GM23338 (cell line): Measurements from ENCODE around the gene PDLIM5. TPM values are rescaled to one million over a fixed set of nuclear protein-coding genes. Genes with fewer than 3 reads are reported as not detected.

Source experiments
- ATAC-seq: fragments of 200-7000 bp; cut with Tn5 transposase; 3 replicates; pipeline ENCODE4 v1.9.1; 2020
- DNase-seq: peaks from one replicate; pipeline ENCODE4 v3.0.0-alpha.2; 2015; ENCODE audit warnings: low spot score
- H2AFZ ChIP-seq: fragments of 200-600 bp; sonication (generic); 2 replicates; pipeline ENCODE4 v1.8.0; 2016; ENCODE audit warnings: antibody characterized with exemption, mild to moderate bottlenecking, moderate library complexity
- H3F3A ChIP-seq: fragments of 200-600 bp; sonication (generic); replicated peaks from 2 replicates; pipeline ENCODE4 v1.8.0; 2017; ENCODE audit warnings: antibody characterized with exemption, mixed run types, low read depth
- H3K27ac ChIP-seq: fragments of 200-600 bp; sonication (generic); 2 replicates; pipeline ENCODE4 v1.6.1; 2016; ENCODE audit warnings: low read depth
- H3K27me3 ChIP-seq: fragments of 200-600 bp; sonication (generic); 2 replicates; pipeline ENCODE4 v1.8.0; 2016; ENCODE audit warnings: mild to moderate bottlenecking, mixed run types, moderate library complexity; ENCODE audit not compliant: insufficient read depth
- H3K36me3 ChIP-seq: fragments of 200-600 bp; sonication (generic); 2 replicates; pipeline ENCODE4 v1.8.0; 2016; ENCODE audit warnings: mild to moderate bottlenecking; ENCODE audit not compliant: insufficient read depth
- H3K4me1 ChIP-seq: fragments of 200-600 bp; sonication (generic); 2 replicates; pipeline ENCODE4 v1.8.0; 2016; ENCODE audit warnings: mild to moderate bottlenecking, moderate library complexity; ENCODE audit not compliant: insufficient read depth
- H3K4me2 ChIP-seq: fragments of 200-600 bp; sonication (generic); 2 replicates; pipeline ENCODE4 v1.7.1; 2017; ENCODE audit warnings: mixed run types
- H3K4me3 ChIP-seq: fragments of 200-600 bp; sonication (generic); 2 replicates; pipeline ENCODE4 v1.6.1; 2016; ENCODE audit warnings: mixed run types
- H3K79me2 ChIP-seq: fragments of 200-600 bp; sonication (generic); replicated peaks from 2 replicates; pipeline ENCODE4 v1.8.0; 2017; ENCODE audit warnings: mild to moderate bottlenecking; ENCODE audit not compliant: insufficient read depth
- H3K9me2 ChIP-seq: fragments of 200-600 bp; sonication (generic); 2 replicates; pipeline ENCODE4 v1.8.0; 2017; ENCODE audit not compliant: insufficient read depth
- H4K20me1 ChIP-seq: fragments of 200-600 bp; sonication (generic); replicated peaks from 2 replicates; pipeline ENCODE4 v1.8.0; 2017; ENCODE audit warnings: mild to moderate bottlenecking; ENCODE audit not compliant: insufficient read depth
- H3K27ac Mint-ChIP-seq: 2 replicates; pipeline ENCODE4 v1.8.0; 2020; ENCODE audit warnings: inconsistent platforms, mild to moderate bottlenecking, moderate library complexity, mixed read lengths
- H3K27me3 Mint-ChIP-seq: 3 replicates; pipeline ENCODE4 v1.8.0; 2022; ENCODE audit warnings: low read depth, mild to moderate bottlenecking, moderate library complexity, mixed read lengths, inconsistent platforms; ENCODE audit not compliant: insufficient read depth, poor library complexity
- H3K36me3 Mint-ChIP-seq: 3 replicates; pipeline ENCODE4 v1.8.0; 2021; ENCODE audit warnings: low read depth, mild to moderate bottlenecking, inconsistent platforms, moderate library complexity, mixed read lengths
- H3K4me1 Mint-ChIP-seq: 3 replicates; pipeline ENCODE4 v1.8.0; 2020; ENCODE audit warnings: mild to moderate bottlenecking, inconsistent platforms, mixed read lengths
- H3K4me3 Mint-ChIP-seq: 3 replicates; pipeline ENCODE4 v1.8.0; 2021; ENCODE audit warnings: moderate library complexity, mild to moderate bottlenecking, inconsistent platforms, mixed read lengths
- H3K9me3 Mint-ChIP-seq: 3 replicates; pipeline ENCODE4 v1.8.0; 2020; ENCODE audit warnings: moderate library complexity, mild to moderate bottlenecking, inconsistent platforms, mixed read lengths
- CREB1 ChIP-seq: fragments of 250-450 bp; sonication (Bioruptor Pico); IDR thresholded peaks from 2 replicates; pipeline ENCODE4 v1.5.0; 2020; ENCODE audit warnings: low read depth, mild to moderate bottlenecking, moderate library complexity
- CTCF ChIP-seq, 2 experiments: fragments of 200-600 bp in 1 of 2; sonication (generic) in 1 of 2; conservative IDR thresholded peaks; 2 replicates each; pipeline versions ENCODE4 v1.5.1 to v1.6.1; 2016 to 2017; ENCODE audit warnings: antibody characterized with exemption in 2 of 2, low read depth in 2 of 2, mild to moderate bottlenecking in 2 of 2, moderate library complexity in 1 of 2
- ETS1 ChIP-seq: IDR thresholded peaks from 2 replicates; pipeline ENCODE4 v1.6.1; 2016; ENCODE audit warnings: antibody characterized with exemption
- EZH2 ChIP-seq: fragments of 200-600 bp; sonication (generic); IDR thresholded peaks from one replicate; pipeline ENCODE4 v1.8.0; 2017; ENCODE audit warnings: antibody characterized with exemption, mild to moderate bottlenecking, low read depth; ENCODE audit not compliant: unreplicated experiment
- EZH2phosphoT487 ChIP-seq: fragments of 200-600 bp; sonication (generic); IDR thresholded peaks from one replicate; pipeline ENCODE4 v1.8.1; 2018; ENCODE audit warnings: antibody characterized with exemption; ENCODE audit not compliant: unreplicated experiment
- JUNB ChIP-seq: IDR thresholded peaks from one replicate; pipeline ENCODE4 v1.6.1; 2016; ENCODE audit warnings: antibody characterized with exemption; ENCODE audit not compliant: unreplicated experiment
- NANOG ChIP-seq: IDR thresholded peaks from 2 replicates; pipeline ENCODE4 v1.6.1; 2016; ENCODE audit warnings: antibody characterized with exemption, borderline replicate concordance
- POLR2AphosphoS5 ChIP-seq: IDR thresholded peaks from 2 replicates; pipeline ENCODE4 v1.6.1; 2016; ENCODE audit warnings: antibody characterized with exemption, low read depth
- STAT1 ChIP-seq: IDR thresholded peaks from one replicate; pipeline ENCODE4 v1.6.1; 2016; ENCODE audit warnings: antibody characterized with exemption; ENCODE audit not compliant: unreplicated experiment
- ZNF114 ChIP-seq: fragments of 250-450 bp; sonication (Bioruptor Pico); IDR thresholded peaks from 2 replicates; pipeline ENCODE4 v1.5.0; 2020; ENCODE audit warnings: mild to moderate bottlenecking, moderate library complexity
- ZNF331 ChIP-seq: fragments of 250-450 bp; sonication (Bioruptor Pico); IDR thresholded peaks from 2 replicates; pipeline ENCODE4 v1.5.0; 2020; ENCODE audit warnings: low read depth, mild to moderate bottlenecking, moderate library complexity
- polyA plus RNA-seq: library from polyadenylated mRNA; unstranded; fragments of >200 nt; fragmentation: Nextera tagmentation; extraction: Ambion mirVana; gene quantifications from 2 replicates; pipeline ENCODE4 v1.2.1, GENCODE V29; 2016
- total RNA-seq: library from RNA; depleted of rRNA; stranded (reverse); fragments of >200 nt; shearing (Covaris generic); gene quantifications from 2 replicates; pipeline ENCODE4 v1.2.3, GENCODE V29; 2014
- TF ChIP-seq, protein P1 (sequence below): fragments of 250-450 bp; sonication (Bioruptor Pico); IDR thresholded peaks from 2 replicates; pipeline ENCODE4 v1.5.0; 2020; ENCODE audit warnings: mild to moderate bottlenecking, moderate library complexity
- TF ChIP-seq, protein P2 (sequence below): IDR thresholded peaks from one replicate; pipeline ENCODE4 v1.6.1; 2018; ENCODE audit warnings: antibody characterized with exemption; ENCODE audit not compliant: unreplicated experiment

PDLIM5 gene
- total and polyA plus RNA-seq, 2 experiments from 2014 or later = 45.2 to 53.0 TPM

- Histone ChIP-seq H4K20me1 (no peaks in the 10 kb centered on the region), H3K27ac (no peak overlapping the region), H3K27me3 (no peaks in the 10 kb centered on the region), H2AFZ (no peak overlapping the region), H3K4me2 (no peak overlapping the region), H3K9me2 (no peaks in the 10 kb centered on the region), H3K79me2 (no peaks in the 10 kb centered on the region), H3F3A (no peaks in the 10 kb centered on the region), H3K36me3 (no peaks in the 10 kb centered on the region), H3K4me1 (no peaks in the 10 kb centered on the region), H3K4me3 (no peak overlapping the region)
- DNase-seq = no peak
- Mint-ChIP-seq H3K4me1 (no peaks in the 10 kb centered on the region), H3K9me3 (no peaks in the 10 kb centered on the region), H3K27me3 (peaks cover 3% of the 10 kb centered on the region), H3K27ac (no peak overlapping the region), H3K36me3 (no peaks in the 10 kb centered on the region), H3K4me3 (no peak overlapping the region)
- no peak for ATAC-seq
- TF ChIP-seq ETS1 (no peak), ZNF331 (no peak), ZNF114 (no peak), CTCF (conservative IDR thresholded peaks at IDR 0.05; ENCODE audit: low read depth in 2 of 2) (no peak), POLR2AphosphoS5 (no peak), EZH2 (no peak), EZH2phosphoT487 (no peak), STAT1 (no peak), NANOG (no peak), JUNB (no peak), CREB1 (CRISPR knock-in tag) (no peak)
- TF ChIP-seq, protein P1, sequence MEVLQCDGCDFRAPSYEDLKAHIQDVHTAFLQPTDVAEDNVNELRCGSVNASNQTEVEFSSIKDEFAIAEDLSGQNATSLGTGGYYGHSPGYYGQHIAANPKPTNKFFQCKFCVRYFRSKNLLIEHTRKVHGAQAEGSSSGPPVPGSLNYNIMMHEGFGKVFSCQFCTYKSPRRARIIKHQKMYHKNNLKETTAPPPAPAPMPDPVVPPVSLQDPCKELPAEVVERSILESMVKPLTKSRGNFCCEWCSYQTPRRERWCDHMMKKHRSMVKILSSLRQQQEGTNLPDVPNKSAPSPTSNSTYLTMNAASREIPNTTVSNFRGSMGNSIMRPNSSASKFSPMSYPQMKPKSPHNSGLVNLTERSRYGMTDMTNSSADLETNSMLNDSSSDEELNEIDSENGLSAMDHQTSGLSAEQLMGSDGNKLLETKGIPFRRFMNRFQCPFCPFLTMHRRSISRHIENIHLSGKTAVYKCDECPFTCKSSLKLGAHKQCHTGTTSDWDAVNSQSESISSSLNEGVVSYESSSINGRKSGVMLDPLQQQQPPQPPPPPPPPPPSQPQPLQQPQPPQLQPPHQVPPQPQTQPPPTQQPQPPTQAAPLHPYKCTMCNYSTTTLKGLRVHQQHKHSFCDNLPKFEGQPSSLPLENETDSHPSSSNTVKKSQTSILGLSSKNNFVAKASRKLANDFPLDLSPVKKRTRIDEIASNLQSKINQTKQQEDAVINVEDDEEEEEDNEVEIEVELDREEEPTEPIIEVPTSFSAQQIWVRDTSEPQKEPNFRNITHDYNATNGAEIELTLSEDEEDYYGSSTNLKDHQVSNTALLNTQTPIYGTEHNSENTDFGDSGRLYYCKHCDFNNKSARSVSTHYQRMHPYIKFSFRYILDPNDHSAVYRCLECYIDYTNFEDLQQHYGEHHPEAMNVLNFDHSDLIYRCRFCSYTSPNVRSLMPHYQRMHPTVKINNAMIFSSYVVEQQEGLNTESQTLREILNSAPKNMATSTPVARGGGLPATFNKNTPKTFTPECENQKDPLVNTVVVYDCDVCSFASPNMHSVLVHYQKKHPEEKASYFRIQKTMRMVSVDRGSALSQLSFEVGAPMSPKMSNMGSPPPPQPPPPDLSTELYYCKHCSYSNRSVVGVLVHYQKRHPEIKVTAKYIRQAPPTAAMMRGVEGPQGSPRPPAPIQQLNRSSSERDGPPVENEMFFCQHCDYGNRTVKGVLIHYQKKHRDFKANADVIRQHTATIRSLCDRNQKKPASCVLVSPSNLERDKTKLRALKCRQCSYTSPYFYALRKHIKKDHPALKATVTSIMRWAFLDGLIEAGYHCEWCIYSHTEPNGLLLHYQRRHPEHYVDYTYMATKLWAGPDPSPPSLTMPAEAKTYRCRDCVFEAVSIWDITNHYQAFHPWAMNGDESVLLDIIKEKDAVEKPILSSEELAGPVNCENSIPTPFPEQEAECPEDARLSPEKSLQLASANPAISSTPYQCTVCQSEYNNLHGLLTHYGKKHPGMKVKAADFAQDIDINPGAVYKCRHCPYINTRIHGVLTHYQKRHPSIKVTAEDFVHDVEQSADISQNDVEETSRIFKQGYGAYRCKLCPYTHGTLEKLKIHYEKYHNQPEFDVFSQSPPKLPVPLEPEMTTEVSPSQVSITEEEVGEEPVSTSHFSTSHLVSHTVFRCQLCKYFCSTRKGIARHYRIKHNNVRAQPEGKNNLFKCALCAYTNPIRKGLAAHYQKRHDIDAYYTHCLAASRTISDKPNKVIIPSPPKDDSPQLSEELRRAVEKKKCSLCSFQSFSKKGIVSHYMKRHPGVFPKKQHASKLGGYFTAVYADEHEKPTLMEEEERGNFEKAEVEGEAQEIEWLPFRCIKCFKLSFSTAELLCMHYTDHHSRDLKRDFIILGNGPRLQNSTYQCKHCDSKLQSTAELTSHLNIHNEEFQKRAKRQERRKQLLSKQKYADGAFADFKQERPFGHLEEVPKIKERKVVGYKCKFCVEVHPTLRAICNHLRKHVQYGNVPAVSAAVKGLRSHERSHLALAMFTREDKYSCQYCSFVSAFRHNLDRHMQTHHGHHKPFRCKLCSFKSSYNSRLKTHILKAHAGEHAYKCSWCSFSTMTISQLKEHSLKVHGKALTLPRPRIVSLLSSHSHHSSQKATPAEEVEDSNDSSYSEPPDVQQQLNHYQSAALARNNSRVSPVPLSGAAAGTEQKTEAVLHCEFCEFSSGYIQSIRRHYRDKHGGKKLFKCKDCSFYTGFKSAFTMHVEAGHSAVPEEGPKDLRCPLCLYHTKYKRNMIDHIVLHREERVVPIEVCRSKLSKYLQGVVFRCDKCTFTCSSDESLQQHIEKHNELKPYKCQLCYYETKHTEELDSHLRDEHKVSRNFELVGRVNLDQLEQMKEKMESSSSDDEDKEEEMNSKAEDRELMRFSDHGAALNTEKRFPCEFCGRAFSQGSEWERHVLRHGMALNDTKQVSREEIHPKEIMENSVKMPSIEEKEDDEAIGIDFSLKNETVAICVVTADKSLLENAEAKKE (CRISPR knock-in tag) = no peak
- TF ChIP-seq, protein P2, sequence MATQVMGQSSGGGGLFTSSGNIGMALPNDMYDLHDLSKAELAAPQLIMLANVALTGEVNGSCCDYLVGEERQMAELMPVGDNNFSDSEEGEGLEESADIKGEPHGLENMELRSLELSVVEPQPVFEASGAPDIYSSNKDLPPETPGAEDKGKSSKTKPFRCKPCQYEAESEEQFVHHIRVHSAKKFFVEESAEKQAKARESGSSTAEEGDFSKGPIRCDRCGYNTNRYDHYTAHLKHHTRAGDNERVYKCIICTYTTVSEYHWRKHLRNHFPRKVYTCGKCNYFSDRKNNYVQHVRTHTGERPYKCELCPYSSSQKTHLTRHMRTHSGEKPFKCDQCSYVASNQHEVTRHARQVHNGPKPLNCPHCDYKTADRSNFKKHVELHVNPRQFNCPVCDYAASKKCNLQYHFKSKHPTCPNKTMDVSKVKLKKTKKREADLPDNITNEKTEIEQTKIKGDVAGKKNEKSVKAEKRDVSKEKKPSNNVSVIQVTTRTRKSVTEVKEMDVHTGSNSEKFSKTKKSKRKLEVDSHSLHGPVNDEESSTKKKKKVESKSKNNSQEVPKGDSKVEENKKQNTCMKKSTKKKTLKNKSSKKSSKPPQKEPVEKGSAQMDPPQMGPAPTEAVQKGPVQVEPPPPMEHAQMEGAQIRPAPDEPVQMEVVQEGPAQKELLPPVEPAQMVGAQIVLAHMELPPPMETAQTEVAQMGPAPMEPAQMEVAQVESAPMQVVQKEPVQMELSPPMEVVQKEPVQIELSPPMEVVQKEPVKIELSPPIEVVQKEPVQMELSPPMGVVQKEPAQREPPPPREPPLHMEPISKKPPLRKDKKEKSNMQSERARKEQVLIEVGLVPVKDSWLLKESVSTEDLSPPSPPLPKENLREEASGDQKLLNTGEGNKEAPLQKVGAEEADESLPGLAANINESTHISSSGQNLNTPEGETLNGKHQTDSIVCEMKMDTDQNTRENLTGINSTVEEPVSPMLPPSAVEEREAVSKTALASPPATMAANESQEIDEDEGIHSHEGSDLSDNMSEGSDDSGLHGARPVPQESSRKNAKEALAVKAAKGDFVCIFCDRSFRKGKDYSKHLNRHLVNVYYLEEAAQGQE = no peak
Observed at GRCh38 chr4:94690851-94691254, 239.1 kb downstream of the PDLIM5 start.
